NOMO-1 treated with dmso at 0.1 percent for 144 hours (cell line): Measurements from ENCODE around the gene UBTD1.

Source experiments
- DNase-seq: peaks from one replicate; lab custom pipeline; 2025; ENCODE audit not compliant: unreplicated experiment; lab: John Stamatoyannopoulos, UW

UBTD1 gene

GRCh38 chr10:97482381-97482780 is 16.3 kb upstream of the UBTD1 start:
- DNase-seq = no peak

- no peak for DNase-seq
Observed at GRCh38 chr10:97483506-97483905, 15.2 kb upstream of the UBTD1 start.

GRCh38 chr10:97483921-97484320 is 14.8 kb upstream of the UBTD1 start:
- DNase-seq = no peak

GRCh38 chr10:97485647-97486281 is 13.0 kb upstream of the UBTD1 start:
- DNase-seq = no peak

GRCh38 chr10:97490592-97490991 is 8.1 kb upstream of the UBTD1 start:
- DNase-seq = no peak

GRCh38 chr10:97494151-97494550 is 4.6 kb upstream of the UBTD1 start:
- DNase-seq = no peak

GRCh38 chr10:97494863-97495506 is 3.7 kb upstream of the UBTD1 start:
- DNase-seq = no peak

- peak; percentile 74 for DNase-seq
Observed at GRCh38 chr10:97497572-97498075, 1.1 kb upstream of the UBTD1 start.

- DNase-seq = peak; percentile 98
Observed at GRCh38 chr10:97498076-97498840, 466 bp upstream of the UBTD1 start, which contains the start of gene MMS19. Gene MMS19, minus strand, starts transcription at chr10:97498422. Its CDS starts 38 bp downstream, at chr10:97498384.

- DNase-seq = peak; percentile 4
Observed at GRCh38 chr10:97499561-97500296, 1.0 kb downstream of the UBTD1 start.

- DNase-seq = no peak
Observed at GRCh38 chr10:97500297-97500575, 1.5 kb downstream of the UBTD1 start.

- no peak for DNase-seq
Observed at GRCh38 chr10:97502916-97503315, 4.2 kb downstream of the UBTD1 start.

GRCh38 chr10:97503406-97503805 is 4.7 kb downstream of the UBTD1 start:
- no peak for DNase-seq

GRCh38 chr10:97505152-97505551 is 6.4 kb downstream of the UBTD1 start:
- no peak for DNase-seq

- DNase-seq = no peak
Observed at GRCh38 chr10:97506199-97506991, 7.7 kb downstream of the UBTD1 start.

- no peak for DNase-seq
Observed at GRCh38 chr10:97508342-97508741, 9.6 kb downstream of the UBTD1 start.

- no peak for DNase-seq
Observed at GRCh38 chr10:97509120-97509680, 10.5 kb downstream of the UBTD1 start.

GRCh38 chr10:97510686-97511085 is 12.0 kb downstream of the UBTD1 start:
- no peak for DNase-seq

GRCh38 chr10:97511711-97512440 is 13.2 kb downstream of the UBTD1 start:
- no peak for DNase-seq

- DNase-seq = no peak
Observed at GRCh38 chr10:97512993-97513392, 14.3 kb downstream of the UBTD1 start.
